NCI-H2171 treated with DMSO at 0.1 percent for 48 hours (cell line): ENCODE results near the gene GTF2H1.
"Not testable (repeated sequence)": the region's sequence is repeated elsewhere in the genome, so short reads cannot be mapped to it uniquely, and the experiment has no call there.

ENCODE experiments used
- DNase-seq: peaks from one replicate; lab custom pipeline; 2025; lab: John Stamatoyannopoulos, UW

Gene GTF2H1

DNA sequence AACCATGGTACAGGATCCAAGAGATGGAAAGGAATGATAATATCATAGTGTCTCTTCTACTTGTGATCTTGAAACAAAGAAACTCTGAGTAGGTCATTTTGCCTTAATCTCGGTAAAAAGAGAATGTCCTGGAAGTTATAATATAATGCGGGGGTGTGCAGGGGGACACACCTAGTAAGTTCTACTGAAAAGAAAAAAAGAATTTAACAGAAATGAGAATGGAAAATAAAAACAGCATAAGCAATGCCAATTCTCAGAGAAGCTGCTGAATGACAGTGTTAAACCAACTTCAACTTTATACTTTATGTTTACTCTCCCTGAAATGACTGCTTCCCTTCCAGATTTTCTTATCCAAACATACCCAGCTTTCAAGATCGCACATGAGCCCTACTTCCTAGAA, 2.5 kb upstream of the GTF2H1 start:
- DNase-seq, result no peak

DNA sequence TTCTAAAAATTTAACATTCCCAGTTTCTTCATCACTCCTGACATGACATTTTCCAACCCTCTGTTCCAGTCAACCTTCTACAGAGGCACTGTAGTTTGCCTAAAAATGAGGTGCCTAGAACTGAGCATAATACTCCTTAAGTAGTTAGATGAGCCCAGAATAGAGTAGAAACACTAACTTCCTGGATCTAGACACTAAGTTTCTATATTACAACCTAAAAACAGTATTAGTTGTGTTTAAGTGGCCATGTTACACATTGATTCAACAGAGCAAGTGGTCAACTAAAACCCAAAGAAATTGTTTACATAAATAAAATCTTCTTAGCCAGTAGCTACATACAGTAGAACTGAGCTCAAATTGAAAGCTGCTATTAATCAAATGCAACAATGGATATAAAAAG, 1.8 kb upstream of the GTF2H1 start:
- no peak for DNase-seq

DNA sequence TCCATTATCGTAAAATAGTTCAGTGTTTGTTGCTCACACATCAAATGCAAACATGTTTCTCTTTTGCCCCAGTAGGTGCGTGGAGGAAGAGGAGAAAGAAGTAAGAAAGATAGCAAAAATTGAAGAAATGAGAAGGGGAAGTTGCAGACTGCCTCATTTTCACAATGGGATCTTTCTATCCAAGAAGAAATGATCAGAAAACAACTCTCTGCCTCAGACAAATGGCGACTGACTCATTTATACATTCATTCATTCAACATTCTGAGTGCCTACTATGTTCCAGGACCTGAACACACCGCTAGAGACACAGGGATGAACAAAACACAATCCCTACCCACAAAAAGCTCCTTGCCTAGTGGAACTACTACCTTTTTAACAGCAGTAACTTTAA, 794 bp upstream of the GTF2H1 start:
- DNase-seq, result no peak

DNA sequence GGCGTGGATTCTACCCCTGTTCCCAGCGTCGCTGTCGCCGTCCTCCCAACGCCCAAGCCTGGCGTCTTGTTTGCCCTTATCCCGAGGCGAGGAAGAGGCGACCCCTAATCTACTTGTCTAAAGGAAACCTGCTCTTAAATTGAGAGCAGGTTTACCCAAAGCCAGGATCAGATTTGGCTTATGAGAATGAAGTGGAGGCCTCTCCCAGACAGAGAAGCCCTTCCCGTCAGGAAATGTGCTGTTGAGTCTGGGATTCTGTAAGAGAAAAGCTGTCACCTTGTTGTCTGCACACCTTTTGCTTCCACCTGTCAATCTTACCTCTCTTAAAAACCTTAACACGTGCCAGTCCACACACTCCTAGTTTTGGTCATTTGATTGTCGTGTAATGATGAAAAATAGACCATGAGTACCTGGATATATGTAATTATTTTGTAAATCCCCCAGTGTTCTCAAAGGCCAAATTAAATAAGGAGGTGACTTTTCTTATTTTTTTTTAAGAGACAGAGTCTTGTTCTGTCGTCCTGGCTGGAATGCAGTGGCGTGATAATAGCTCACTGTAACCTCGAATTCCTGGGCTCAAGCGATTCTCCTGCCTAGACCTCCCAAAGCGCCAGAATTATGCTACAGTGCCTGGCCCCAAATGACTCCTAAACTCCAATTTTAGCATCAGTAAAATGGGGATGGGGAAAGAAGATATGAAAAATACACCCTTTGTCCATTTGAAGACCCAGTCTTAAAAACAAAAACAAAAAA, 627 bp downstream of the GTF2H1 start:
- DNase-seq, result no peak

DNA sequence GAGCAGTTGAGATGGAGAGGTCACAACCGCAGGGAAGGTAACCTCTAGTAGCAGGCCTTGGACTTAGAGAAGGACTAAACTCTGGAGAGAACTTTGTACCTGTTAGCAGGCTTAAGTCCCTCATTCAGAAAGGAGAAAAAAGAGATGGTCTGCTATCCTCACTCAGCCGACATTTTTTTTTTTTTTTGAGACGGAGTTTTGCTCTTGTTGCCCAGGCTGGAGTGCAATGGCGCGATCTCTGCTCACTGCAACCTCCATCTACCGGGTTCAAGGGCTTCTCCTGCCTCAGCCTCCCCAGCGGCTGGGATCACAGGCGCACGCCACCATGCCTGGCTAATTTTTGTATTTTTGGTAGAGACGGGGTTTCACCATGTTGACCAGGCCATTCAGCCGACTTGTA, 1.5 kb downstream of the GTF2H1 start:
- not testable (repeated sequence) for DNase-seq

DNA sequence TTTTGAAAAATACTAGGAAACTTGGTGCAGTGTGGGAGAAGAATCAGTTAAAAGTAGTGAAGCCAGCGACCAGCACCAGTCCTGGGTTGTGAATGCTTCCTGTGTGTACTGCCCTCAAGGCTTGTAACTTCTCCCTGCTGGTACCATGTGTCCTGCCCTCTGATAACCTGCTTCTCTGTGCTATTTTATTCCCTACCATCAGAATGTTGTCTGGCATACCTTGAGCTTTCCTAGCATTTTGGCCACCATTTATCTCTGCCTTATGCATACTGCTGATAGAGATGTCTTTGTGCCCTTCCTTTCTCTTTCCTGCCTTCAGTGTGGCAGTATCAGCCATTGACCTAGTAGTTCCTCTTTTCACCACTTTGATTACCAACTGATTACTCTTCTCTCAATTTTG, 2.0 kb downstream of the GTF2H1 start:
- no peak for DNase-seq

DNA sequence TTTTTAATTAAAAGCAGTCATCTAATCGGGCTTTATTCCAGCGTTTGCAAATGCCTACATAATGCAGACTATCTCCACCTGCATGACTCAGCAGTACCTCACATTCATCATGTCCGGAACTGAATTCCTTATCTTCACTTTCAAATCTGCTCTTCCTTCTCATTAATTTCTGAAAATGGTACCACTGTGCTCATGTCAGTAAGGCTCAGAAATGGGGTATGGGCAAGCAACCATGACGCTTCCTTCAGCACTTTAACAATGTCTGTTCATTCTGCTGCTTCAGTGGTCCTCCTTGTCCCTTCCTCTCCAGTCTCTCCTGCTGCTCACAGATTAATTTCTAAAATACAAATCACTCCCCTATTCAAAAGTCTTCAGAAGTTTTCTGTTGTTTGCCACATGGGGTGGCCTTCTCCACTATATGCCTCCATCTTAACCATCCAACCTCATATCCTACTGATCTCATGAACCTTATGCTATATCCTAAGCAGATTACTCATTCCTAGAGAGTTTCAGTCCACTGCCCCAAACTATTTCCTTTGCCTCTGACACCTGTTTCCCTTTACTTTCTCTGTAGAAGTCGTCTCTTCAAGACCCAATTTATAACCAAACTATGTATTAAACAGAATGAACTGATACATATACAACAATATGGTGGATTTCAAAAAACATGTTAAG, 7.0 kb downstream of the GTF2H1 start:
- no peak for DNase-seq

DNA sequence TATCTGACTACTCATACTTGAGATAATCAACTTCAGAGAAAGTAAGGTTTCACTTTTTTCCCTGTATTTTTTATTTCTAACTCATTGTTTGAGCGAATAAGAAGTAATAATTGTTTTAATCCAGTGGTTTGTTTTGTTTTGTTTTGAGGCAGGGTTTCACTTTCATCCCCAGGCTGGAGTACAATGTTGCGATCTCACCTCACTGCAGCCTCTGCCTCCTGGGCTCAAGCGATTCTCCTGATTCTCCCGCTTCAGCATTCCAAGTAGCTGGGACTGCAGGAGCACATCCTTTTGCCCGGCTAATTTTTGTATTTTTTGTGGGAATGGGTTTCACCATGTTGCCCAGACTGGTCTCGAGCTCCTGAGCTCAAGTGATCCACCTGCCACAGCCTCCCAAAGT, 8.6 kb downstream of the GTF2H1 start:
- DNase-seq, result no peak

DNA sequence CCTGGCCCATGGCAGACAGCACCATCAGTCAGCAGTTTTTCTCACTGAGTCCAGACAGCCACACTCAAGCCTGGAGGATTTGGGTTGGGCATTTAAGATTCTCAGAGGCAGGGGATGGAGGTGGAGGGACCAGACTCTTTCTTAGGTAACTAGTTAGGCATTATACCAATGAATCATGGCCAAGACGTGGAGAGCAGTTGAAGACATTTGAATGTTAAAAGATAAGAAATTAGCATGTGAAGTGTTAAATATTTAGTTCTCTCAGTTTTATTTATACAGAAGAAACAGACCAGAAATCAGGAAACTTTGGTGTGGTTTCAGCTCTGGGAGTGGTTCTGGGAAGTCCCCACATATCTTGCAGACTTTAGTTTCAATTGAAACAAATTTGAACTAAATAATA, 9.9 kb downstream of the GTF2H1 start:
- no peak for DNase-seq

DNA sequence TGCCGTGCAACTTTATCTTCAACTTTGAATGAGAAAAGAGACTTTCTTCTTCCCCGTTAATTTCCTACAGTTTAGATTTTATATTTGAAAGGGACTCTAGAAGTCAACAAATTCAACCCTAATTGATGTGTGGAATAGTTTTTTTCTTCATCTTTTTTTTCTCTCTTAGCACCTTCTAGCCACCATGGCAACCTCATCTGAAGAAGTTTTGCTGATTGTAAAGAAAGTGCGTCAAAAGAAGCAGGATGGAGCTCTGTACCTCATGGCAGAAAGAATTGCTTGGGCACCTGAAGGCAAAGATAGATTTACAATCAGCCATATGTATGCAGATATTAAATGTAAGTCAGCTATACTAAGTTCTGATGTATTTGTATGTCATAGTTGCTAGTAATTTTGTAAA, 10.5 kb downstream of the GTF2H1 start:
- no peak for DNase-seq

DNA sequence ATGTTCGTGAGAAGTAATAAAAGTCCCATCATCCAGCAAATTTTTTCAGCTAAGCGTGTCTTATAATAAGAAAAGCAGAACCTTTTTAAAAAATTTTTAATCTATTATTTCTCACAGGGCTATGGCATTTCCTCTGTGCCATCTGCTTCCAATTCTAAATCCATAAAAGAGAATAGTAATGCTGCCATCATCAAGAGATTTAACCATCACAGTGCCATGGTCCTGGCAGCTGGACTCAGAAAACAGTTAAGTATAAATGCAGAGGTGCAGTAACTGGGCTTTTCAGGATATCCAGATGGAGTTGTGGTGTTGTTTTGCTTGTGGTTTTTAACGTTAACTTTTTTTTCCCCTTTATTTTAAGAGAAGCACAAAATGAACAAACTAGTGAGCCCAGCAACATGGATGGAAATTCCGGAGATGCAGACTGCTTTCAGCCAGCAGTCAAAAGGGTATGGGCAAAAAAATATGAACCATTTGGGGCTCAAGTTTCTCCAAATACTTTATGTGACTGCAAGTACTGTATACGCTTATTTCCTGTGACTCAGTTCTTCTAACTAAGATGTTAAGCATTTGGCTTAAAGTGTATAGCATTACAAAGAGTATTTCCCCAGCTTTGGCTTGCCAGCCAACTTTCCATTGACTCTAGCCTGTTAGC, 25.2 kb downstream of the GTF2H1 start:
- no peak for DNase-seq

DNA sequence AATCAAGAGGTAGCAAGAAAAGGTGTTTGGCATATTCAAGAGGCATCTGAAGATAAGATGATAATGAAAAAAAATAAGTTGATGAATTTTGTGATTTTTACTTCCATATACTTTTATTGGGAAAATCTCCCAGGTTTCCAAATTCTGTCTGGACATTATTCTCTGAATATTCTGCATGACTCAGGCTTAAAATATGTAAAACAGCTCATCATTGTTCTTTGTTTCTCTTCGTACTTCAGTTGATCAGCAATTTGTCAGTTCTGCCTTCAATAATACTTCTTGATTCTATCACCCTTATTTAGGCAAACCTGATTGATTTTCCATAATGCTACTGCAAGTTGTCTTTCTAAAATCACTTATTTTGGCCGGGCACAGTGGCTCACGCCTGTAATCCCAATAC, 30.2 kb downstream of the GTF2H1 start:
- DNase-seq, result no peak

DNA sequence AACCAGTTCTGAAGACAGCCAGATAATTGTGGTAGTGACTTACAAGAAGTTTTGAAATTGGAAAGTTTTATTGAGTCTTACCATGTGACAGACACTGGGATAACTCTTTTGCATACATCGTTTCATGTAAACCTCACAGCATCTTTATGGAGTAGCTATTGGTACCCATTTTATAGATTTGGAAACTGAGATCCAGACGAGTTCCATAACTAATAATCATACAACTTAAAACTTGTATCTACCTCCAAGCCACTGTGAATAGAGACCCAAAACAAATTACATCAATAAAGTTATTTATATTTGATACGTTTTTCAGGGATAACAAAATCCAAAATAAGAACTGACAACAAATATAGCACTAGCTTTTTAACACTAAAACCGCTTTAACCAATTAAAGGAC, 36.3 kb downstream of the GTF2H1 start:
- no peak for DNase-seq

DNA sequence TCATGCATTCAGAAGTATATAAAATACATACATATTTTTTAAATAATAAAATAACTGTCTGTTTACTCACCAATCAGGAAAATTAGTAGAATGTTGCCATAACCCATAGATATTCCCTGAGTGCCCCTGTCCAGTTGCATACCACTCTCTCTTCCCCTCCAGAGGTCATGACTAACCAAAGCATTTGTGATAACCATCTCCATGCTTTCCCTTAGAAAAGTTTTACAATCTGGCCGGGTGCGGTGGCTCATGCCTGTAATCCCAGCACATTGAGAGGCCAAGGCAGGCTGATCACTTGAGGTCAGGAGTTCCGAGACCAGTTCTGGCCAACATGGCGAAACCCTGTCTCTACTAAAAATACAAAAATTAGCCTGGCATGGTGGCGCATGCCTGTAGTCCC, 38.8 kb downstream of the GTF2H1 start:
- no peak for DNase-seq

DNA sequence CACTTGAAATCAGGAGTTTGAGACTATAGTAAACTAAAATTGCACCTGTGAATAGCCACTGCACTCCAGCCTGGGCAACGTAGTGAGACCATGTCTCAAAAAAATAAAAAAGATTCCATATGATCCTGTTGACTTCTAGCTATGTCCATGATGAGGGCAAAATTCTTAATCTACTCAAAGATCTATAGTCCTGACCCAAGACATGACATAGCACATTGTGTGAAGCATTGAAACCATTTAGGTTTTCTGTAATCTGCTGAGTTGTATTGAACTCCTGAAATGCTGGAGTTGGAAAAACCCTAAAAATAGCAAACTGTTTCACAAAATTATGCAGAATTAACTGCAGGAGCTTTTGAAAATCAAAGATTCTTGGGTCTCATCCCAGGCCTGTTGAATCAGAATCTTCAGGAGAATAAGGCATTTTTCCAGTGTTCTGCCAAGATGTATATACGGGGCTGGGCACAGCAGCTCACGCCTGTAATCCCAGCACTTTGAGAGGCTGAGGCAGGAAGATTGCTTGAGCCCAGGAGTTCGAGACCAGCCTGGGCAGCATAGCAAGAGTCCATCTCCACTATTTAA, 42.2 kb downstream of the GTF2H1 start:
- DNase-seq, result no peak

DNA sequence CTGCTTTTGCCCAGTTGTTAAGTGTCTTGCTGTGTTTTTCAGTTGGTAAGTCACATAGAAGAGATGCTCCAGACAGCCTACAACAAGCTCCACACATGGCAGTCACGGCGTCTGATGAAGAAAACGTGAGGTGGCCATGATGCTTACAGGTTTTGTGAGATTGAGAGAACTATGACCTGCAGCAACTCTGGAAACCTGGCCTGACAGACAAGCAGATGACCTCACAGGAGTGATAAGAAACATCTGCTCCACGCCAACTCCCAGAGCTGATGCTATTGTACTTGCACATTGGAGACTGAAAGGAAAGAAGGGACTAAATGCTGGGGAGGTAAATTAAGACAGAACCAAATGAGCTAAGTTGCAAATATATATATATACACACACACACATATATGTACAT, 43.4 kb downstream of the GTF2H1 start:
- no peak for DNase-seq

DNA sequence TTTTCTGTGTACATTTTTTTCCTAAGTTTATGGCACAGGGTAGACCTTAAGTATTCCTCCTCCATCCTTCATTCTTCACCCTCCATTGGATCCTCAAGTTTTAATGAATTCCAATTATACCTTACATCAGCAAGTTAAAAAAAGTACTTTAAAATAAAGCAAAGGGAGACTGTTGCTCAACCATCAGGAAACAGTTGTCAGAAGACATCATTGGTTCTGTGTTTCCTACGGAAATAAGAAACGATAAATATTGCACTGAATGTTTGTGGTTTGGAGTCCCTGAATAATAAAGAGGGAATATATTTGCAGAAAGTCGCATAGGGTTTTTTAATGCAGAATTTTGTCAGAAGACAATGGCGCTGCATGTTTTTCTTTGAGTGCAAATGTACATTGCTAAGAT, 43.9 kb downstream of the GTF2H1 start:
- no peak for DNase-seq

DNA sequence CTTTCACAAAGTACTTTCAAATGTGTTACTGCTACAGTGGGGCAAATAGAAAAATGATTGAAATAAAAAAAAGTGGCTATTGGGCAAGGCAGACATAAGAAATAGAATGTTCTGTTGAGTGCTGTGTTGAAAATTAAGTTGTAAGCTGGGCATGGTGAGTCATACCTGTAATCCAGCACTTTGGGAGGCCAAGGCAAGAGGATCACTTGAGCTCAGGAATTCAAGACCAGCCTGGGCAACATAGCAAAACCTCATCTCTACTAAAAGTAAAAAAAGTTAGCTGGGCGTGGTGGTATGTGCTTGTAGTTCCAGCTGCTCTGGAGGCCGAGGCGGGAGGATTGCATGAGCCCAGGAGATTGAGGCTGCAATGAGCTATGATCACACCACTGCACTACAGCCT, 45.1 kb downstream of the GTF2H1 start:
- no peak for DNase-seq

DNA sequence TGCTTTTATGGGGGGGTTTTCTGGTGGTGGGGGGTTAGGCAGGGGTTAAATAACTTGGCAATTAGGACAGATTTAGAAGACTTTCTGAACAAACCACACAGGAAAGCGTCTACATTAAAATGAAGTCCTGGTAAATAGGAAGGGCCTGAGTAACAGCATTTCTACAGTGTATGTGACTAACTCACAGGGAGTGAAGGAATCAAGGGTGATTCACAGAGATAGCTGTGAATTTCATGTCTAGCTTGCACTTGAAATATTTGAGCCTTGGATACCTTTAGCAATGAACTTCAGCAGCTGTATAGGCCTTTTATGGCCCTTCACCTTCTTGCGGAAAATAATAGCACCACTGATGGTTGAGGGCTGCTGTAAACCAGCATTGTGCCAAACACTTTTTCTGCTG, 45.9 kb downstream of the GTF2H1 start:
- DNase-seq, result no peak

DNA sequence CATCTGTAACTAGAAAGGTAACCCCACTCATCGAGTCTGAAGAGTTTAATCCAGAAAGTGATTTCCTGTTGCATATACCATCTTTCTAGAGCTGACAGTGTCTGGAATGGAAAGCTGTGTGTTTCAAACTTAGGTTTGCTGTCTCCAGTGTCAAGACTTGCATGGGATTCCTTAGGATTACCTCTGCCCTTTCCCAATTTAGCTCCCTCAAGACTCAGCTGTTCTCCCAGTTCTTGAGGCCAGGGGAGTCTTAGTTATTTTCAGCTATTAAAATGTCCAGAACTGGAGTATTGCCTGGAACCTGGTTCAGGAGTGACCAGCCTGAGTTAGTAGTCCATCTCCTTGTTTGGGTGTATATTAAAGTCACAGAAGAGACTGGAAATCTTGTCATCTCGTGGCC, 47.0 kb downstream of the GTF2H1 start:
- DNase-seq, result no peak

DNA sequence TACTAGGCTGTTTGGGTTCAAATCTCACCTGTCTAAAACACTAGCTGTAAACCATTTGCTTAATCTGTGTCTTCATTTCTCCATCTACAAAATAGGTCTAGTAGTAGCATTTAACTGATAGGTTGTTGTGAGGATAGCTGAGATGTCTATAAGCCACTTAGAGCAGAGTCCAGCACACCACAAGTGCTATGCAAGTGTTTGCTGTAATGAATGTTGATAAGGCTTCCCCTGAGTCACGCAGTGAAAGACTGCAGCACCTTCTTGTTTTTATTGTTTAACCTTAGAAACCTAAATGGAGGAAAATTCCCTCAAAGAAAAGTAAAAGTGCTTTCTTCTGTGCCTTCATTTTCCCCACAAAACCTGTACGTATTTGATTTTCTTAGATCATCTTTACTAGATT, 48.9 kb downstream of the GTF2H1 start:
- no peak for DNase-seq

DNA sequence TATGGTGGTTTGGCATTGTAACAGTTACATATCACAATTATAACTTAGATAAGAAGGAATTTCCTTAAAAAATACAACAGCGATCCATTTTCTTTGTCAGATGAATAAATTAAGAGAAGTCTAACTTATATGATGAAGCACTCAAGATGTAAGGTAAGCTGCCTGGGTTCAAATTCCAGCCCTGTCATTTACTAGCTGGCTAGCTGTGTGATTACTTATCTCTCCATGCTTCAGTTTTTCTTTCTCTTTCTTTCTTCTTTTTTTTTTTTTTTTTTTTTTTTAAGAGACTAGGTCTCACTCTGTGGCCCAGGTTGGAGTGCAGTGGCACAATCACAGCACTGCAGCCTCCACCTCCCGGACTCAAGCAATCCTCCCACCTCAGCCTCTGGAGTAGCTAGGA, 49.8 kb downstream of the GTF2H1 start:
- DNase-seq, result no peak

DNA sequence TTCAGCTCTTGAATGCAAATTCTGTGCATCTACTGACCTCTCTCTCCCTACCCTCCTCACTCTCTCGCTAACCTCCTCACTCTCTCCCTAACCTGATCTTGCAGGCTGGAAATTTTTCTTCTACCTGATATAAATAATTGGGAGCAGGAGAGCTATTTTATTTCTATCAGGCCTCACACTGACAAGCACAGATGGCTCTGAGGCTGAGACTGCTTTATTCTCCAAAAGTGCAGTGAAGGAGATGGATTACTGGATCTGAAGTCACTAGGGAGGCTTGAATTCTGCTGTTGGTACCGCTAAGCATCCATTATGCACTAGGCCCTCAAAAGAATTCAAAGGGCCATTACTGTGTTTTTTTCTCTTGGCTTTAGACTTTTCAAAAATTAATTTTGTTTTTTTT, 52.6 kb downstream of the GTF2H1 start:
- peak; percentile 11 for DNase-seq
